Body of pancreas (tissue), 4 donors: ENCODE data around the gene SLC39A7.

Experiments used
- POLR2A ChIP-seq, 3 donors: fragments of 450-650 bp; IDR thresholded peaks; one replicate each; pipeline ENCODE4 v1.6.1; 2016; ENCODE audit warnings: antibody characterized with exemption in 3 of 3, mild to moderate bottlenecking in 2 of 3
- TF ChIP-seq, protein P1 (sequence below), 7 experiments: fragments of 450-650 bp in 4 of 7; fragments of 200-600 bp in 3 of 7; sonication (generic) in 3 of 7; IDR thresholded peaks; one replicate each; pipeline ENCODE4 v1.5.1; 2016 to 2019; ENCODE audit warnings: antibody characterized with exemption in 7 of 7

DNA sequence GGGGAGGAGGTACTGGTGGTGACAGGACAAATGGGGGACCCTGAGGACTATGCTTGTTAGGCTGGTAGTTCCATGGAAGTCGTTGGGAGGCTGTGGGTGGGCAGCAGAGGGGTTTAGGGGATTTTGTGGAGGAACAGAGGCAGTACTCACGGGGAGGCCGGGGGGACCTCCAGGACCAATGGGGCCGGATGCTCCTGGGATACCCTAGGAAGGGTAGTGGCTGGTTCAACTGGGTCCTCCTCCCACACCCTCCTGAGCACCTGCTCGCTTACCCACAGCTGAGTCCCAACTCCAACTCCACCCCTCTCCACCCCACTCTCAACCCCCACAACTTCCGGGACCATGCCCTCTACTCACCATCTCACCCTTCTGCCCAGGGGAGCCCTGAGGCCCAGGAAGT, 34.3 kb upstream of the SLC39A7 start:
- TF ChIP-seq, protein P1, sequence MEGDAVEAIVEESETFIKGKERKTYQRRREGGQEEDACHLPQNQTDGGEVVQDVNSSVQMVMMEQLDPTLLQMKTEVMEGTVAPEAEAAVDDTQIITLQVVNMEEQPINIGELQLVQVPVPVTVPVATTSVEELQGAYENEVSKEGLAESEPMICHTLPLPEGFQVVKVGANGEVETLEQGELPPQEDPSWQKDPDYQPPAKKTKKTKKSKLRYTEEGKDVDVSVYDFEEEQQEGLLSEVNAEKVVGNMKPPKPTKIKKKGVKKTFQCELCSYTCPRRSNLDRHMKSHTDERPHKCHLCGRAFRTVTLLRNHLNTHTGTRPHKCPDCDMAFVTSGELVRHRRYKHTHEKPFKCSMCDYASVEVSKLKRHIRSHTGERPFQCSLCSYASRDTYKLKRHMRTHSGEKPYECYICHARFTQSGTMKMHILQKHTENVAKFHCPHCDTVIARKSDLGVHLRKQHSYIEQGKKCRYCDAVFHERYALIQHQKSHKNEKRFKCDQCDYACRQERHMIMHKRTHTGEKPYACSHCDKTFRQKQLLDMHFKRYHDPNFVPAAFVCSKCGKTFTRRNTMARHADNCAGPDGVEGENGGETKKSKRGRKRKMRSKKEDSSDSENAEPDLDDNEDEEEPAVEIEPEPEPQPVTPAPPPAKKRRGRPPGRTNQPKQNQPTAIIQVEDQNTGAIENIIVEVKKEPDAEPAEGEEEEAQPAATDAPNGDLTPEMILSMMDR (IDR thresholded peaks at IDR 0.05) = no peak
- no peak for TF ChIP-seq POLR2A (IDR thresholded peaks at IDR 0.05)
